ENCODE data around the gene ABCC8. TPM values are rescaled to one million over a fixed set of nuclear protein-coding genes. Genes with fewer than 3 reads are reported as not detected.

ABCC8 gene
- total RNA-seq, 4 donors from 2014 or later = 0.38 to 2.2 TPM; not detected in 2

DNA sequence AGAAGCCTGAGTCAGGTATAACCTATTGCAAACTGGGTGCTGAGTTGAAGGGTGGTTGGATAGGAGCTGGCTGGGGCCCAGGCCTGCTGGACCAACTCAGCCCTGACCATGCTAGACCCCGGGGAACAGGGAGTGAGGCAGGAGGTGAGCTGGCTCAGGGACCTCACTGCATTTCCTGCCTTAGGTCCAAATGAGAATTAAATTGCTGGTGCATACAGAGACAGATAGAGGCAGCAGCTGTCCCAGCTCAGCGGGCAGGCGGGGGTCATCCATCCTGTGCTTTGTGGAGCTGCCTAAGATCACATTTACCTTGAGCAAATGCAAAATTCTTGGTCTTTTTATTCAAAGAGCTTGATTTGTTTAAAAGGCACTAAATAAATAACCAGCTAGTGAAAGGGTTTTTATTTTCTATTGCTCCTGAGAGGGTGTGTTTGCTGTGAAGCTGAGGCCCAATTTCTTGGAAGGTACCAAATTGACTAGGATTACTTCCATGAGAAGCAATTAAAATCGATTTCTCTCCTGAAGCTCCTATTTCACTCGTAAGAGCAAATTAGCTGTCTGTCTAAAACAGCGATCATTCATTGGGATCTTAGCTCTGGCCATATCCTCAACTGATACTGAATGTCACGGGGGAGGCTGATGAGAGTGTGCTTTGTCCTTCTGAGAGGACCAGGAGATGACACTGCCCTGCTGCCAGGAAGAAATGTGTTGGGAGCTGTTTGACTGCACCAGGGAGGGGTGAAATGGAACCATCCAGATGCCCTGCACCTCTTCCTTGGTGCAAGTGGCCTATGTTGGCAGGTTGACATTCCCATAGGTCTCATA, 42.6 kb upstream of the ABCC8 start:
- TF ChIP-seq, protein P1, sequence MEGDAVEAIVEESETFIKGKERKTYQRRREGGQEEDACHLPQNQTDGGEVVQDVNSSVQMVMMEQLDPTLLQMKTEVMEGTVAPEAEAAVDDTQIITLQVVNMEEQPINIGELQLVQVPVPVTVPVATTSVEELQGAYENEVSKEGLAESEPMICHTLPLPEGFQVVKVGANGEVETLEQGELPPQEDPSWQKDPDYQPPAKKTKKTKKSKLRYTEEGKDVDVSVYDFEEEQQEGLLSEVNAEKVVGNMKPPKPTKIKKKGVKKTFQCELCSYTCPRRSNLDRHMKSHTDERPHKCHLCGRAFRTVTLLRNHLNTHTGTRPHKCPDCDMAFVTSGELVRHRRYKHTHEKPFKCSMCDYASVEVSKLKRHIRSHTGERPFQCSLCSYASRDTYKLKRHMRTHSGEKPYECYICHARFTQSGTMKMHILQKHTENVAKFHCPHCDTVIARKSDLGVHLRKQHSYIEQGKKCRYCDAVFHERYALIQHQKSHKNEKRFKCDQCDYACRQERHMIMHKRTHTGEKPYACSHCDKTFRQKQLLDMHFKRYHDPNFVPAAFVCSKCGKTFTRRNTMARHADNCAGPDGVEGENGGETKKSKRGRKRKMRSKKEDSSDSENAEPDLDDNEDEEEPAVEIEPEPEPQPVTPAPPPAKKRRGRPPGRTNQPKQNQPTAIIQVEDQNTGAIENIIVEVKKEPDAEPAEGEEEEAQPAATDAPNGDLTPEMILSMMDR (IDR thresholded peaks at IDR 0.05) = no peak
- DNase-seq (ENCODE audit: low spot score) = no peak
- ATAC-seq (ENCODE audit: low FRiP score) = no peak

DNA sequence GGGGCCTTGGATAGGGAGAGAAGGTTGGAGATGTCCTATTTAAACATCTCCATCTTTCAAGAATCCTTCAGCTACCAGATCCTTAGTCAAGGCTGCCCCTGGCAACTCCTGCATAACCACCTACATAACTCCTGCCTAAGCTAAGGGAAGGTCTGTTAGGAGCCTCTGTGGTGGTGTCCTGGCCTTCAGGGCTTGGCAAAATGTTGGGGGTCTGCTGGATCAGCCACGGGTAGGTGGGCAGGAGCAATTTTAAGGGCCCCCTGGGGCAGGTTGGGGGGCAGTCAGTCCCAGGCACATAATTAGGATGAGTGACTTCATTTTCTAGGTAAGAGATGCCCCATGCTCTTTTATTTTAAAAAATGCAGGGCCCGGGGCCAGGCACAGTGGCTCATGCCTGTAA, 41.7 kb upstream of the ABCC8 start:
- ATAC-seq (ENCODE audit: low FRiP score) (no peak), DNase-seq (ENCODE audit: low spot score) (no peak)
- TF ChIP-seq, protein P1 (IDR thresholded peaks at IDR 0.05) = no peak

DNA sequence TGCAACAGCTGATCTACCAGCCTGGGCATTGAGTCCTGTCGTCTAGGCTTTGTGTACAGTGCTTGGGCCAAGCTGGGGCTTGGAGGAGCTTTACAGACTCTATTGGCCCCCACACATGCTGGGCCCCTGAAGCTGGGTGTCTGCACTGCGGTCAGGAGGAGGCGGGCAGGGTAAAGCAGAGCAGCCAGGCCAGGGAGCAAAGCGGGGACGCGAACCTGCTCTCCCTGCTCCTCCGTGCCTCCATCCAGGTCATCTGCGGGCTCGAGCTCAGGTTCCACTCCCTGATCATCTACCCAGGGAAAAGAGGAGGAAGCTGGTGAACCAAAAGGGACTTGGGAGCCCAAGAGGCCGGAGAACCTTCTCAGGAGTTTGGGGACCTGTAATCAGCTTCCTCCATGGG, 40.5 kb upstream of the ABCC8 start:
- ATAC-seq (ENCODE audit: low FRiP score) (no peak), DNase-seq (ENCODE audit: low spot score) (no peak)

DNA sequence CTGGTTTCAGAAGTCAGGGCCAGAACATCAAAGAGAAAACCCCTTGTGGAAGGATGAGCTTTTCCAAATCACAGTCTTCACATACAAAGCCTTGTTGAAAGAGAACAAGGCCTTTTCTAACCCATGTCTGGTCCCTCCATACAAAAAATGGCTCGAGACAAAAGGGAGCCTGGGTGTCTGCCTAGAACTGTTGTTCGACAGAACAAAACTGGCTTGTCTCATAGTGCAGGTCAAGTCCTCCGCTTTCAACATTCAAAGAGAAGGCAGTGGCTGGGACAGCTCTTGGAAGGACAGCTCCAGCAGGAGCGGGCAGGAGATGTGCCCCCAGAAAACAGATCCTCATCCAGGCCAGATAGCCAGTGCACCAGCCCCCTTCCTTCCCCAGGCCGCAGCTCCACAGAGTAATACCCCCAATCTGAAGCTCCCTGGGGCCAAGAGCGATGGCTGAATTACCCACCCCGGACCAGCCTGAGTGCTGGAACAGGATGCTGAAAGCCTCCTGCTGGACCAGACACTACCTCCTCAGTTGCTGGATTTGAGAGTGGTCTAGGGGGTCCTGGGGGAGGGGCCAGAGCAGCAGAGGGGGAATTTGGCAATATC, 40.0 kb upstream of the ABCC8 start:
- DNase-seq (ENCODE audit: low spot score) (no peak), ATAC-seq (ENCODE audit: low FRiP score) (no peak)
- TF ChIP-seq, protein P1 (IDR thresholded peaks at IDR 0.05) = no peak

More for the DNA sequence above, 40.5 kb upstream of the ABCC8 start:
- TF ChIP-seq, protein P1 (IDR thresholded peaks at IDR 0.05) = no peak

DNA sequence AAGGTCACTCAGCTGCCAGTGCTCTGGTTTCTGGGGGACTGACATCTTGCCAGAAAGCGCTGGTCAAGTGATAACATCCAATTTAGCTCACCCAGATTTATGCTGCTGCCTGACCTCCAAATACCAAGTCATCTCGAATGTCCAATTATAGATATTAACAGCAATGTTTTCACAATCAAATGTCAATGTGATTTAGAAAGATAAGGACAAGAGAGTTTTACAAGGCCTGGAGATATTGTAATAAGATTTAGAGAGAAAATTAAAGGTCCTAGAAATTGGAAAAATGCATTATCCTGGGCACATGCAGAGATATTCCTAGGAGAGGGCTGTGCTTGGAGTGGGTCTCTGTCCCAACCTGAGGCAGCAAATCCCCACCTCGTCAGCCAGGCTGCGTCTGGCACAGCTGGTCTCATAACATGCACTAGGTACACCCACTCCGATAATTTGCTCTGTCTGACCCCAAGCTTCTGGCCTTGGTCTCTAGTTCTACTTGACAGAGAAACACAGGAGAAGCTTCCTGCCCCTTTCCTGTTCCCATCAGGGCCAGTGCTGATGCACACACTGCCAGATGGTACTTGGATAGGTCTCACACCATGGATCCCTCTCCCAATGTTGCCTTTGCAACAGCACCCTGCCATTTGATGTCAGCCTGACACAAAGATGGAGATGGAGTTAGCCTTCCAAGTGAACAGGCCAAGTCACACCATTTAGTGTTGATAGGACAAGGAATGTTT, 39.0 kb upstream of the ABCC8 start:
- DNase-seq (ENCODE audit: low spot score) (no peak), ATAC-seq (ENCODE audit: low FRiP score) (no peak)
- TF ChIP-seq, protein P1 (IDR thresholded peaks at IDR 0.05) = no peak

DNA sequence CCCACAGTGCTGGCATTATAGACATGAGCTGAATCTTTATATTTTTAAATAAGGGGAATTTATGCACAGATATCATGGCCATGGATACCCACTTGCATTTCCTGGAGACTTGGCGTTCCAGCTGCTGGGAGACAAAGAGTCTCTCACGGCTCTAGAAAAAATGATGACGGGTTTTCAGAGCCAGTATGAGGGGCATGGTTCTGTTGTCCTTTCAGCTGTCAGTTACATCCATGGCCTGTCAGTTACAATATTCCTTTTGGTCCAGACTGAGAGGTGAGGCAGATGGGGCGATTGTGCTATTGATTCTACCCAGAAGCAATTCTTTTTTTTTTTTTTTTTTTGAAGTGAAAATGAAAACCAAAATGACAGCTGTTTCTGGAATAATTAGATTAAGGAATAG, 37.8 kb upstream of the ABCC8 start:
- TF ChIP-seq, protein P1 (IDR thresholded peaks at IDR 0.05) = no peak
- ATAC-seq (ENCODE audit: low FRiP score) (no peak), DNase-seq (ENCODE audit: low spot score) (no peak)
